HuH-7.5 (cell line): Measurements from ENCODE around the gene FADS3.
A peak's percentile ranks its signal among the peaks of the same experiment; 100 is the strongest.

ENCODE experiments used
- DNase-seq: peaks from one replicate; pipeline ENCODE4 v3.0.0; 2011; ENCODE audit warnings: low spot score

Gene FADS3

GRCh38 chr11:61875698-61876097 lies 15.6 kb downstream of the FADS3 start:
- no peak for DNase-seq

GRCh38 chr11:61874853-61875252 lies 16.5 kb downstream of the FADS3 start:
- no peak for DNase-seq

- DNase-seq: no peak
Observed at GRCh38 chr11:61874377-61874809, 17.0 kb downstream of the FADS3 start.

GRCh38 chr11:61873588-61874376 lies 17.6 kb downstream of the FADS3 start:
- DNase-seq: no peak

GRCh38 chr11:61872935-61873565 lies 18.3 kb downstream of the FADS3 start:
- DNase-seq: no peak

GRCh38 chr11:61871158-61871597 lies 20.2 kb downstream of the FADS3 start:
- DNase-seq: peak; percentile 99

- no peak for DNase-seq
Observed at GRCh38 chr11:61870541-61871031, 20.8 kb downstream of the FADS3 start.

GRCh38 chr11:61869708-61870451 lies 21.5 kb downstream of the FADS3 start:
- DNase-seq: peak; percentile 63

GRCh38 chr11:61869429-61869707 lies 22.0 kb downstream of the FADS3 start:
- no peak for DNase-seq

- DNase-seq: no peak
Observed at GRCh38 chr11:61868571-61869428, 22.5 kb downstream of the FADS3 start.

- DNase-seq: no peak
Observed at GRCh38 chr11:61866958-61867343, 24.4 kb downstream of the FADS3 start.

- DNase-seq: no peak
Observed at GRCh38 chr11:61866231-61866957, 25.0 kb downstream of the FADS3 start.

GRCh38 chr11:61864814-61865775 lies 26.2 kb downstream of the FADS3 start:
- no peak for DNase-seq

- no peak for DNase-seq
Observed at GRCh38 chr11:61863548-61864081, 27.7 kb downstream of the FADS3 start.

- no peak for DNase-seq
Observed at GRCh38 chr11:61862714-61863547, 28.4 kb downstream of the FADS3 start.

- DNase-seq: no peak
Observed at GRCh38 chr11:61861634-61862033, 29.7 kb downstream of the FADS3 start.

GRCh38 chr11:61860054-61860903 lies 31.1 kb downstream of the FADS3 start:
- no peak for DNase-seq
